GM18861 (cell line): ENCODE data around the gene TUBA3E.
"Not testable (repeated sequence)": the region's sequence is repeated elsewhere in the genome, so short reads cannot be mapped to it uniquely, and the experiment has no call there.

Experiments used
- ATAC-seq: cut with Tn5 transposase; IDR thresholded peaks from one replicate; pipeline ENCODE4 v1.9.1; 2021; ENCODE audit not compliant: unreplicated experiment

TUBA3E gene

GRCh38 chr2:130192451-130192850 lies 5.8 kb downstream of the TUBA3E start:
- not testable (repeated sequence) for ATAC-seq

- not testable (repeated sequence) for ATAC-seq
Measured at GRCh38 chr2:130191319-130191718, 6.9 kb downstream of the TUBA3E start.

GRCh38 chr2:130190237-130190636 lies 8.0 kb downstream of the TUBA3E start:
- no peak for ATAC-seq

GRCh38 chr2:130188958-130189357 lies 9.3 kb downstream of the TUBA3E start:
- ATAC-seq: not testable (repeated sequence)

- ATAC-seq: not testable (repeated sequence)
Measured at GRCh38 chr2:130187859-130188792, 10.1 kb downstream of the TUBA3E start.

GRCh38 chr2:130187268-130187667 lies 11.0 kb downstream of the TUBA3E start:
- no peak for ATAC-seq

GRCh38 chr2:130186391-130186790 lies 11.8 kb downstream of the TUBA3E start:
- ATAC-seq: no peak

- ATAC-seq: no peak
Measured at GRCh38 chr2:130185896-130186295, 12.3 kb downstream of the TUBA3E start.

GRCh38 chr2:130185436-130185835 lies 12.8 kb downstream of the TUBA3E start:
- ATAC-seq: no peak

GRCh38 chr2:130183512-130184373 lies 14.5 kb downstream of the TUBA3E start:
- no peak for ATAC-seq

GRCh38 chr2:130182826-130183511 lies 15.3 kb downstream of the TUBA3E start:
- ATAC-seq: not testable (repeated sequence)

GRCh38 chr2:130181880-130182682 lies 16.2 kb downstream of the TUBA3E start, which contains the start of gene MZT2B:
TSS of gene MZT2B (plus strand) at chr2:130182262. CDS start at chr2:130182283, 21 bp downstream.
- peak; percentile 80 for ATAC-seq

GRCh38 chr2:130181325-130181879 lies 16.8 kb downstream of the TUBA3E start, which contains the start of gene SMPD4:
TSS of gene SMPD4 (minus strand) at chr2:130181602. CDS start at chr2:130176592, 5,010 bp downstream.
- ATAC-seq: peak; percentile 63

GRCh38 chr2:130180404-130181324 lies 17.6 kb downstream of the TUBA3E start:
- not testable (repeated sequence) for ATAC-seq

GRCh38 chr2:130174866-130175265 lies 23.4 kb downstream of the TUBA3E start:
- ATAC-seq: peak; percentile 71

GRCh38 chr2:130169896-130170295 lies 28.3 kb downstream of the TUBA3E start:
- ATAC-seq: no peak

GRCh38 chr2:130169163-130169562 lies 29.1 kb downstream of the TUBA3E start:
- not testable (repeated sequence) for ATAC-seq

GRCh38 chr2:130166611-130167010 lies 31.6 kb downstream of the TUBA3E start:
- ATAC-seq: not testable (repeated sequence)
